ENCODE results near the gene CDKN2AIPNL. TPM values are rescaled to one million over a fixed set of nuclear protein-coding genes. Genes with fewer than 3 reads are reported as not detected.

Gene CDKN2AIPNL
- total RNA-seq, 1 donor = 36.3 TPM

DNA sequence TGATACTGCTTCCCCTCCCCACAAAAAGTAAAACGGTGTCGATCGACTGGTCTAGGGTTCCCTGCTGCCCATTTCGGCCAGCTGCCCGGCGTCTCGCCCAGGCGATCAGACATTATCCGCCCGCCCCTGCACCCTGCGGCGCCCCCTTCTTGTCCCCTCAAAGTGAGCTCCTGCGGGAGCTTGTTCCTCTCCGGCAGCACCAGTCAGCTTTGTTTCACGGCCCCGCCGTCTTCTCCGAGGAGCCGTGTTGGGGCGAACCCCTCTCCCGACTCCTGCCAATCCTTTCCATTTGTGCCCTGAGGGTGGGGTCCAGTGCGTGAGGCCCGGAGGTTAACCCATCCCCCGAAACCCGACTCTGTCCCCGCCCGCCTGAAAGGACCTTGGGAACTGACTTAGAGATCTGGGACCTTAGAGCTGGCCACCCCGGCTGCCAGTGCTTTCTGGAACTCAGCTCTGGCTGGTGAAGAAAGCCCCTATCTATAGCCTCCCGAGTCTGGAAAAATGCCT is 39.8 kb downstream of the CDKN2AIPNL start:
- peak; percentile 30 for DNase-seq (ENCODE audit: low read depth)
- TF ChIP-seq, protein P1, sequence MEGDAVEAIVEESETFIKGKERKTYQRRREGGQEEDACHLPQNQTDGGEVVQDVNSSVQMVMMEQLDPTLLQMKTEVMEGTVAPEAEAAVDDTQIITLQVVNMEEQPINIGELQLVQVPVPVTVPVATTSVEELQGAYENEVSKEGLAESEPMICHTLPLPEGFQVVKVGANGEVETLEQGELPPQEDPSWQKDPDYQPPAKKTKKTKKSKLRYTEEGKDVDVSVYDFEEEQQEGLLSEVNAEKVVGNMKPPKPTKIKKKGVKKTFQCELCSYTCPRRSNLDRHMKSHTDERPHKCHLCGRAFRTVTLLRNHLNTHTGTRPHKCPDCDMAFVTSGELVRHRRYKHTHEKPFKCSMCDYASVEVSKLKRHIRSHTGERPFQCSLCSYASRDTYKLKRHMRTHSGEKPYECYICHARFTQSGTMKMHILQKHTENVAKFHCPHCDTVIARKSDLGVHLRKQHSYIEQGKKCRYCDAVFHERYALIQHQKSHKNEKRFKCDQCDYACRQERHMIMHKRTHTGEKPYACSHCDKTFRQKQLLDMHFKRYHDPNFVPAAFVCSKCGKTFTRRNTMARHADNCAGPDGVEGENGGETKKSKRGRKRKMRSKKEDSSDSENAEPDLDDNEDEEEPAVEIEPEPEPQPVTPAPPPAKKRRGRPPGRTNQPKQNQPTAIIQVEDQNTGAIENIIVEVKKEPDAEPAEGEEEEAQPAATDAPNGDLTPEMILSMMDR (IDR thresholded peaks at IDR 0.05; ENCODE audit: insufficient read depth, low read length) = no peak
- H3K4me3 ChIP-seq (ENCODE audit: low read depth, low read length) = peak overlapping the region; percentile 94

DNA sequence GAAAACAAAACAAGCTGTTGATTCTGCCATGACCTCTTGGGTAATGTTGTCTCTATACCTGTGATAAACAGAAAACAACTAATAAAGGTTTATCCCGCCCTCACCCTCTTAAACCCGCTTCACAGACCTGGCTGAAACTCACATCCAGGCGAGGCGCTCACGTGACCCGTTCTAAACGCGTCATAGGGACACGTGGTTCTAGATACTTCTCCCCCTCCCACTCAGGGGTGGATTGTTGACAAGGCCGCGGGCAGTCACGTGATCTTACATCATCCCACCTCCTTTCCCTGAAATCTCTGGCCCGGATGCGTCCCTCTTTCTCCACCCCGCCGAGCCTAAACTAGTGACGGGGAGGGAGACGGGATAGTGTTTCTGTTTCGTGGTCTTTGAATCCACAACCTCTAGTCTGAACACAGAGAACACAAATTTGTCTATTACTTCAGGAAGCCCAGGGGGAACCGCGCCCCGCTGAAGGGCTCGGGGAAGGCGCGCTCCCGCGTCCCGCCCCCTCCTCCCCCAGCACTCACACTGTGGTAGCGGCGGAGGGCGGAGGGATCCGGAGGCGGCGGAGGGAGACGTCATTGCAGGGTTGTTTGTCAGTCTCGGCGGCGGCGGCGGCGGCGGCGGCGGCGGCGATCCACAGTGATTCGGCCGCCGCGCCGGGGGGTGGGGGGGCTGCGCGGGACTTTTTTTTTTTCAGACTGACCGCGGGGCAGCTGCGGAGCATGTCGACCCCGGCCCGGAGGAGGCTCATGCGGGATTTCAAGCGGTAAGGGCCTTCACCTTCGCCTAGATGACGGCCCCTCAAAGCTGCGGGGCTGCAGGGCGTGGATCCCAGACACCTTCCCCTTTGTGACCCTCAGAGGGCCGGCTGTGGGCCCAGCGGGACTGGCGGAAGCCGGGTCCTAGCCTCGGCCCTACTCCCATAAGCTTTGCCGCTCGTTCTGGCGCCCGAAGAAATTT is 40.5 kb downstream of the CDKN2AIPNL start, which contains the start of gene UBE2B:
Gene UBE2B, plus strand, starts transcription at position 699 of the 963 bp plus-strand sequence. Its CDS starts 27 bp downstream, at position 726.
- peak; percentile 100 for DNase-seq (ENCODE audit: low read depth)
- peak within 1 kb of the TSS; percentile 94 for H3K4me3 ChIP-seq (ENCODE audit: low read depth, low read length)
- TF ChIP-seq, protein P1 (IDR thresholded peaks at IDR 0.05; ENCODE audit: insufficient read depth, low read length) = no peak

DNA sequence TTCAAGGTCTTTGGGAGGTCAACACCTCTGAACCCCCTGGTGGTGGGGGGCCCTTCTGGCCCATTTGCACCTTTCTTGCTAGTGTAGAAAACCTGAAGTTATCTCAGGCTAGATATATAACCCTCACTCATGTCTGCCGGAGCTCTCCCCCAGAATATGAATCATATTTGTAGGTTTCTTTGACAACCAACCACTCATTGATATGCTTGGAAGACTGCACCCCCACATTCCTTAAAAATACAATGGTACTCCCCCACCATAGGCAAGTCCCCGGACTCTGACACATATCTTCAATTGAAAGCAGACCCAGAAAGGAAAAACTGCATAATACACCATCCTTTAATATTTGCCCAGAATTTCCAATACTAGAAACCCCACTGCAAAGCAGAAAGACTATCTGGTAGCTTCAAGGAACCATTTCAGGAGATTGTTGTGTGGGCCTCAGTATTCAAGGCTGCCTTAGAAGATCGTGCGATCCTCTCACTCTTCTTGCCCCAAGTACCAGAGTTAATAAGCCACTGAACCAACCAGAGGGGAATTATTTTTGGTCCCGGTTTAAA is 41.3 kb downstream of the CDKN2AIPNL start:
- TF ChIP-seq, protein P1 (IDR thresholded peaks at IDR 0.05; ENCODE audit: insufficient read depth, low read length) = no peak
- H3K4me3 ChIP-seq (ENCODE audit: low read depth, low read length) = peak overlapping the region; percentile 60
- DNase-seq (ENCODE audit: low read depth) = no peak

DNA sequence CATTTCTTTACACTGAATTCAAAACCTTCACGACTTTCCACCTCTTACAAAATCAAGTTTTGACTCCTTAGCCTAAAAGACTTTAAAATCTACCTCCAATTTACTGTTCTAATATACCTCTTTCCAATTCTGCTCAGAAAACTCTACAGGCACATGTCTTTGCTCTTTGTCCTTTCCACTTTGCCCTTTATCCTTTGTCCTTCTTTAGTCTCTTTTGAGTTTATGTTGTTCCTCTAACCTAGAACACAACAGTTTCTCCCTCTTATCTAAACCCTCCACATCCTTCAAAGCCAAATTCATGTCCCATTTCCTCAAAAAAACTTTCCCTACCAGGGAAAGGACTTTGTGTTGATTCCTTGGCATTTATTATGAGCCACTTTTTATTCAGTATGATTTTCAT is 46.1 kb downstream of the CDKN2AIPNL start:
- no peak overlapping the region for H3K4me3 ChIP-seq (ENCODE audit: low read depth, low read length)
- TF ChIP-seq, protein P1 (IDR thresholded peaks at IDR 0.05; ENCODE audit: insufficient read depth, low read length) = no peak
- DNase-seq (ENCODE audit: low read depth) = no peak

DNA sequence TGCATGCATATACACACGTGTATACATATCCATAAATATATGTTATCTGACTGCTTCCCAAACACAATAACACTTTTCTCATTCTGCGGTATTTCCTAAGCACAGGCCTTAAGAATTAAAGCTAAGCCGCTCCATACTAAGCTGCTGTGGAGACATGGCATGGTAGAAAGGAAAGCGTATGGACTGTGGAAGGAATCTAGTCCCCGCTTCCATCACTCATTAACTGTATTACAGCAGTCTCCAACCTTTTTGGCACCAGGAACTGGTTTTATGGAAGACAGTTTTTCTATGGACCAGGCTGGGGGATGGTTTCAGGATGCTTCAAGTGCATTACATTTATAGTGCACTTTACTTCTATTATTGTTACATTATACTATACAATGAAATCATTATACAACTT is 56.0 kb downstream of the CDKN2AIPNL start:
- DNase-seq (ENCODE audit: low read depth) = no peak
- no peak overlapping the region for H3K4me3 ChIP-seq (ENCODE audit: low read depth, low read length)
- TF ChIP-seq, protein P1 (IDR thresholded peaks at IDR 0.05; ENCODE audit: insufficient read depth, low read length) = no peak

Other genes starting within 250 kb of the CDKN2AIPNL start
- 271 and 349 TPM in 2 replicates for gene SKP1, start 234.9 kb downstream of the CDKN2AIPNL start, total RNA-seq (ENCODE audit: low replicate concordance)
- gene PPP2CA, start 185.8 kb downstream of the CDKN2AIPNL start, total RNA-seq (ENCODE audit: low replicate concordance) = 76.6 and 137 TPM in 2 replicates
- 0.25 and 4.4 TPM in 2 replicates for gene CDKL3, start 44.7 kb downstream of the CDKN2AIPNL start, total RNA-seq (ENCODE audit: low replicate concordance)
- gene UBE2B, start 40.3 kb downstream of the CDKN2AIPNL start, total RNA-seq (ENCODE audit: low replicate concordance) = 19.8 and 49.1 TPM in 2 replicates
- 28.0 and 38.8 TPM in 2 replicates for gene JADE2, start 113.8 kb upstream of the CDKN2AIPNL start, total RNA-seq (ENCODE audit: low replicate concordance)
- 88.4 and 133 TPM in 2 replicates for gene SAR1B, start 220.9 kb upstream of the CDKN2AIPNL start, total RNA-seq (ENCODE audit: low replicate concordance)
- 9.0 and 35.2 TPM in 2 replicates for gene SEC24A, start 236.9 kb upstream of the CDKN2AIPNL start, total RNA-seq (ENCODE audit: low replicate concordance)